H1 (cell line): ENCODE results near the gene CAMTA1. TPM values are rescaled to one million over a fixed set of nuclear protein-coding genes. Genes with fewer than 3 reads are reported as not detected.

Experiments used
- CTCF ChIA-PET: fragments of 300-600 bp; sonication (Branson Sonifier 250); formaldehyde crosslinking; loops from one replicate; lab custom pipeline; 2021; ENCODE audit not compliant: partially characterized antibody; lab: Charles Lee
- POLR2A ChIA-PET: fragments of 300-600 bp; sonication (Branson Sonifier 250); formaldehyde crosslinking; loops from one replicate; lab custom pipeline; 2021; ENCODE audit warnings: inconsistent platforms; ENCODE audit not compliant: partially characterized antibody; lab: Charles Lee
- DNase-seq, 2 experiments: peaks; one replicate each; pipeline versions ENCODE4 v3.0.0 to v3.0.0-alpha.2; 2010 to 2022; ENCODE audit warnings: low spot score in 2 of 2, low read depth in 1 of 2, mixed read lengths in 1 of 2
- FAIRE-seq: peaks from 2 replicates; lab custom pipeline; 2011; peaks lifted over from hg19 to GRCh38; lab: Jason Lieb, UNC
- H2AFZ ChIP-seq: 2 replicates; pipeline ENCODE4 v1.8.1; 2012; ENCODE audit warnings: low read length, inconsistent platforms
- H2AK5ac ChIP-seq: 2 replicates; pipeline ENCODE4 v1.6.1; 2013; ENCODE audit warnings: low read depth, low read length
- H2BK120ac ChIP-seq: replicated peaks from 2 replicates; pipeline ENCODE3; 2013; ENCODE audit warnings: low read depth, low read length, inconsistent platforms
- H2BK12ac ChIP-seq: 2 replicates; pipeline ENCODE4 v1.6.1; 2013; ENCODE audit warnings: low read depth, low read length
- H2BK15ac ChIP-seq: 2 replicates; pipeline ENCODE4 v1.6.1; 2013; ENCODE audit warnings: low read length
- H2BK20ac ChIP-seq: 2 replicates; pipeline ENCODE4 v1.6.1; 2013; ENCODE audit warnings: low read length
- H2BK5ac ChIP-seq: 2 replicates; pipeline ENCODE4 v1.6.1; 2013; ENCODE audit warnings: low read depth, low read length
- H3K14ac ChIP-seq: 2 replicates; pipeline ENCODE4 v1.6.1; 2013; ENCODE audit warnings: inconsistent platforms; ENCODE audit not compliant: insufficient read length
- H3K18ac ChIP-seq: 2 replicates; pipeline ENCODE4 v1.6.1; 2013; ENCODE audit warnings: low read length; ENCODE audit errors: extremely low read depth
- H3K23ac ChIP-seq: 2 replicates; pipeline ENCODE4 v1.6.1; 2013; ENCODE audit warnings: inconsistent platforms; ENCODE audit not compliant: insufficient read length
- H3K23me2 ChIP-seq: 2 replicates; pipeline ENCODE4 v1.6.1; 2013; ENCODE audit warnings: low read depth, low read length
- H3K27ac ChIP-seq: 2 replicates; pipeline ENCODE4 v1.6.1; 2011; ENCODE audit warnings: low read depth, low read length, inconsistent platforms
- H3K27me3 ChIP-seq, 4 experiments: replicated peaks in 1 of 4; 1 replicate in 1 of 4; 2 replicates in 3 of 4; pipeline versions ENCODE4 v1.6.1 to v1.8.1; 2011 to 2013; ENCODE audit warnings: low read length in 3 of 4, mild to moderate bottlenecking in 3 of 4, inconsistent platforms in 2 of 4, mixed read lengths in 2 of 4, moderate library complexity in 1 of 4; ENCODE audit not compliant: control insufficient read depth in 3 of 4, insufficient read depth in 3 of 4; ENCODE audit errors: extremely low read depth in 1 of 4
- H3K36me3 ChIP-seq, 4 experiments: 2 replicates each; pipeline versions ENCODE4 v1.6.1 to v1.8.1; 2011 to 2013; ENCODE audit warnings: mild to moderate bottlenecking in 4 of 4, low read length in 3 of 4, moderate library complexity in 2 of 4, control low read depth in 1 of 4, inconsistent platforms in 1 of 4; ENCODE audit not compliant: insufficient read depth in 4 of 4, control insufficient read depth in 2 of 4
- H3K4ac ChIP-seq: replicated peaks from 2 replicates; pipeline ENCODE3; 2013; ENCODE audit warnings: low read length, low read depth, mixed read lengths, inconsistent platforms; ENCODE audit not compliant: insufficient read length
- H3K4me1 ChIP-seq, 4 experiments: replicated peaks in 1 of 4; 1 replicate in 1 of 4; 2 replicates in 3 of 4; pipeline versions ENCODE4 v1.6.1 to v1.8.1; 2011 to 2013; ENCODE audit warnings: low read length in 3 of 4, inconsistent platforms in 2 of 4, mixed read lengths in 1 of 4; ENCODE audit not compliant: insufficient read depth in 4 of 4, control insufficient read depth in 3 of 4
- H3K4me2 ChIP-seq, 2 experiments: 2 replicates each; pipeline versions ENCODE4 v1.6.1 to v1.8.1; 2011 to 2013; ENCODE audit warnings: low read depth in 2 of 2, low read length in 2 of 2, control low read depth in 1 of 2, inconsistent platforms in 1 of 2, mild to moderate bottlenecking in 1 of 2; ENCODE audit not compliant: insufficient read depth in 1 of 2
- H3K4me3 ChIP-seq, 4 experiments: fragments of 200-600, 300-600 bp in 1 of 4; sonication (generic), shearing (Covaris generic), sonication (Bioruptor Twin) in 1 of 4; 2 replicates each; pipeline versions ENCODE4 v1.5.1 to v1.8.1; 2011 to 2016; ENCODE audit warnings: low read length in 4 of 4, low read depth in 3 of 4, control low read depth in 2 of 4, inconsistent platforms in 2 of 4, mild to moderate bottlenecking in 2 of 4, mixed read lengths in 1 of 4, moderate library complexity in 1 of 4; ENCODE audit not compliant: insufficient read depth in 2 of 4; ENCODE audit errors: extremely low read depth in 1 of 4
- H3K56ac ChIP-seq: replicated peaks from 2 replicates; pipeline ENCODE3; 2013; ENCODE audit warnings: low read depth, mild to moderate bottlenecking, mixed read lengths, low read length, inconsistent platforms; ENCODE audit not compliant: insufficient read length
- H3K79me1 ChIP-seq: 2 replicates; pipeline ENCODE4 v1.6.1; 2013; ENCODE audit warnings: low read depth, low read length, control low read depth
- H3K79me2 ChIP-seq, 2 experiments: 2 replicates each; pipeline versions ENCODE4 v1.6.1 to v1.8.1; 2012 to 2013; ENCODE audit warnings: low read length in 2 of 2, mild to moderate bottlenecking in 2 of 2, inconsistent platforms in 1 of 2; ENCODE audit not compliant: insufficient read depth in 2 of 2, control insufficient read depth in 1 of 2
- H3K9ac ChIP-seq, 4 experiments: replicated peaks in 1 of 4; 1 replicate in 1 of 4; 2 replicates in 3 of 4; pipeline versions ENCODE4 v1.6.1 to v1.8.1; 2011 to 2013; ENCODE audit warnings: low read depth in 3 of 4, low read length in 3 of 4, control low read depth in 2 of 4, mild to moderate bottlenecking in 2 of 4, moderate library complexity in 2 of 4, inconsistent platforms in 1 of 4; ENCODE audit errors: extremely low read depth in 1 of 4
- H3K9me3 ChIP-seq, 2 experiments: 2 replicates each; pipeline versions ENCODE4 v1.6.1 to v1.8.1; 2012 to 2013; ENCODE audit warnings: mild to moderate bottlenecking in 2 of 2, moderate library complexity in 2 of 2, control low read depth in 1 of 2, inconsistent platforms in 1 of 2, low read depth in 1 of 2, low read length in 1 of 2, mixed read lengths in 1 of 2; ENCODE audit not compliant: insufficient read depth in 2 of 2
- H4K20me1 ChIP-seq, 2 experiments: replicated peaks in 1 of 2; 2 replicates each; pipeline versions ENCODE3 to v1.8.1; 2011 to 2013; ENCODE audit warnings: inconsistent platforms in 2 of 2, low read length in 2 of 2, mild to moderate bottlenecking in 1 of 2; ENCODE audit not compliant: insufficient read depth in 2 of 2, control insufficient read depth in 1 of 2
- H4K5ac ChIP-seq: 2 replicates; pipeline ENCODE4 v1.6.1; 2013; ENCODE audit warnings: low read length, low read depth, mixed read lengths, inconsistent platforms; ENCODE audit not compliant: insufficient read length
- H4K8ac ChIP-seq: 2 replicates; pipeline ENCODE4 v1.8.0; 2013; ENCODE audit warnings: mild to moderate bottlenecking, moderate library complexity, low read length, inconsistent platforms; ENCODE audit not compliant: insufficient read depth; ENCODE audit errors: extremely low read depth
- H4K91ac ChIP-seq: replicated peaks from 2 replicates; pipeline ENCODE3; 2013; ENCODE audit warnings: low read length, mixed read lengths, inconsistent platforms; ENCODE audit not compliant: insufficient read length
- EZH2 ChIP-seq: fragments of 200-600 bp; sonication (generic); IDR thresholded peaks from 2 replicates; pipeline ENCODE4 v1.7.1; 2012; ENCODE audit warnings: low read depth, mild to moderate bottlenecking, moderate library complexity, low read length, inconsistent platforms; ENCODE audit not compliant: severe bottlenecking
- GTF2F1 ChIP-seq: IDR thresholded peaks from 2 replicates; pipeline ENCODE4 v1.6.1; 2012; ENCODE audit warnings: low read depth, low read length, improper control_type of control experiment, borderline replicate concordance
- KDM1A ChIP-seq: fragments of 200-600, 300-600 bp; sonication (generic); IDR thresholded peaks from 2 replicates; pipeline ENCODE4 v1.7.1; 2016; ENCODE audit warnings: mild to moderate bottlenecking, low read length, borderline replicate concordance
- RFX5 ChIP-seq: IDR thresholded peaks from 2 replicates; pipeline ENCODE4 v1.6.1; 2011; ENCODE audit warnings: low read depth, low read length, improper control_type of control experiment, borderline replicate concordance
- SIN3A ChIP-seq, 2 experiments: IDR thresholded peaks in 1 of 2; conservative IDR thresholded peaks in 1 of 2; 2 replicates each; pipeline ENCODE4 v1.6.1; 2011 to 2012; ENCODE audit warnings: low read length in 2 of 2, improper control_type of control experiment in 1 of 2, low read depth in 1 of 2, mild to moderate bottlenecking in 1 of 2
- SP2 ChIP-seq: IDR thresholded peaks from 2 replicates; pipeline ENCODE4 v1.6.1; 2012; ENCODE audit warnings: mild to moderate bottlenecking, low read length, inconsistent platforms
- TCF12 ChIP-seq: IDR thresholded peaks from 2 replicates; pipeline ENCODE4 v1.6.1; 2011; ENCODE audit warnings: low read depth, mild to moderate bottlenecking, low read length
- WGBS, 2 experiments: shearing (Covaris generic) in 1 of 2; methylation state at CpG; one replicate each; pipeline versions ENCODE4 v1.1.6 to v1.1.7; 2013 to 2015; ENCODE audit warnings: low lambda C conversion rate in 2 of 2, mixed read lengths in 2 of 2, inconsistent platforms in 1 of 2, low coverage in 1 of 2, missing lambda C conversion rate in 1 of 2; ENCODE audit not compliant: insufficient replicate concordance in 2 of 2, insufficient coverage in 1 of 2, insufficient read length in 1 of 2; ENCODE audit errors: extremely low coverage in 1 of 2, missing lambda C conversion rate in 1 of 2; 5-methylcytosine and 5-hydroxymethylcytosine counted together
- polyA plus RNA-seq, 7 experiments: library from polyadenylated mRNA; depleted of rRNA in 3 of 7; stranded (reverse) in 5 of 7; unstranded in 2 of 7; fragments of >200 nt in 5 of 7; fragments of 200-250 nt in 2 of 7; gene quantifications; 1 replicate in 5 of 7; 2 replicates in 1 of 7; 4 replicates in 1 of 7; pipeline versions ENCODE4 v1.2.1 to v1.2.3, GENCODE V29; 2011 to 2013; ENCODE audit warnings: missing spikeins in 2 of 7, mixed read lengths in 2 of 7
- total RNA-seq: library from RNA; stranded (reverse); fragmentation: NEBNext Ultra II Directional; extraction: Animal tissue kit (Norgen Biotek cat#: 25700); gene quantifications from 2 replicates; pipeline ENCODE4 v1.2.1, GENCODE V29; 2021
- TF ChIP-seq, protein P1 (sequence below), 3 experiments: IDR thresholded peaks; 1 replicate in 2 of 3; 2 replicates in 1 of 3; pipeline versions ENCODE4 v1.5.1 to v1.6.1; 2011; ENCODE audit warnings: low read length in 3 of 3, mild to moderate bottlenecking in 3 of 3, inconsistent platforms in 2 of 3, low read depth in 1 of 3, moderate library complexity in 1 of 3; ENCODE audit not compliant: insufficient read depth in 1 of 3; ENCODE audit errors: control extremely low read depth in 1 of 3
- TF ChIP-seq, protein P2 (sequence below): IDR thresholded peaks from 2 replicates; pipeline ENCODE4 v1.6.1; 2012; ENCODE audit warnings: inconsistent platforms

The CAMTA1 gene
- total and polyA plus RNA-seq, 2 of the 8 experiments (the other 6 are each of a cell fraction or from before 2014, with no cell fraction given) = 65.0 to 119 TPM

DNA sequence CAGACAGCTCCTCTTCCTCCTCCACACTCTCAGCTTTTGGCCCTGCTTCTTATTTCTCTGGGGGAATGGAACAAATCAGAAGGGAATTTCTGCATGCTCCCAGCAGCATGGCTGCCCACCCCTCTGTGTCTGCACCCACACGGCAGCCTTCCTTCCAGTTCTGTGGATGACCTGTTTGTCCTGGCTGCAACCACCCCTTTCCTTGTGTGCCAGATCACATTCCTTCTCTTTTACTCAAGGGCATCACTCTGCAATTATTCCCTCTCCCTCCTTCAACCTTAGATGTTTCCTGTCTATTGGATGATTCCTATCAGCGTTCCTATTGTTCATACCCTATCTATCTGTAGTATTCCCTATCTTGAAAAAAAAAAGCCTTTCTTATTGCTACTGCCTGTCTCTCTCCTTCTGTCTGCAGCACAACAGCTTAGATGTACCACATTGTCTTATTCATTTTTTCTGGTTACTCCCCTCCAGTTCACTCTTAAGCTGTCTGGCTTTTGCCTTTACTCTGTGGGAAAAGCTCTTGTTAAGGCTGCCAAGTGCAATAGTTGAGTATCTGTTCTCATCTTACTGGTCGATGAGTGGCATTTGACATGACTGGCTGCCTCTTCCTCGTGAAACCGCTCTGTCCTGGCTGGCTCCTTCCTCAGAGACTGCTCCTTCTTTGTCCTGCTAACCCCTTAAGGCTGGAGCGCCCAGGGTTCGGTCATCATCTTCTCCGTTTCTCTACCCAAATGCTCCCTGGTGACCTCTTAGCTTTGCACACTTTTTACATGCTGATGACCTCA is 351.1 kb downstream of the CAMTA1 start:
- Histone ChIP-seq H4K5ac (no peak overlapping the region), H4K20me1 (no peaks in the 10 kb centered on the region), H2AFZ (no peak overlapping the region), H2BK120ac (no peak overlapping the region), H4K91ac (no peak overlapping the region), H4K8ac (no peak overlapping the region), H3K4ac (no peak overlapping the region), H3K4me3 (no peak overlapping the region), H3K56ac (no peak overlapping the region), H3K79me1 (no peaks in the 10 kb centered on the region), H3K18ac (no peak overlapping the region), H3K23me2 (no peaks in the 10 kb centered on the region), H2BK20ac (no peak overlapping the region), H3K23ac (no peak overlapping the region), H2BK5ac (no peak overlapping the region), H3K79me2 (no peaks in the 10 kb centered on the region), H3K14ac (no peak overlapping the region), H3K27ac (no peak overlapping the region), H2AK5ac (no peak overlapping the region), H3K4me1 (no peaks in the 10 kb centered on the region; a peak in 1 of 7 replicates), H3K27me3 (no peaks in the 10 kb centered on the region), H3K36me3 (no peaks in the 10 kb centered on the region), H3K9ac (no peak overlapping the region), H2BK15ac (no peak overlapping the region), H3K9me3 (no peaks in the 10 kb centered on the region), H3K4me2 (no peak overlapping the region), H2BK12ac (no peak overlapping the region)
- ChIA-PET POLR2A (interaction anchor here (0.6 kb wide), 2 partner anchors 275 to 442 kb away, joined by 3 read pairs; no protein-coding TSS in a partner anchor), CTCF (interaction anchor here (0.7 to 1.3 kb wide), 3 partner anchors 59 to 94 kb away, joined by 3 to 5 read pairs (median 3); no protein-coding TSS in a partner anchor)
- 84% methylated on average over 8 of the region's 8 CpGs; no CpG with 5 or more reads in 1 of the 2 experiments for WGBS, 2 experiments
- DNase-seq = no peak
- FAIRE-seq = no peak
- TF ChIP-seq TCF12 (no peak), SIN3A (conservative IDR thresholded peaks at IDR 0.05 in 1 of 2, IDR thresholded peaks at IDR 0.05 in 1 of 2; ENCODE audit: low read depth in 1 of 2, low read length in 2 of 2) (no peak), GTF2F1 (no peak), EZH2 (no peak), SP2 (no peak), KDM1A (no peak), RFX5 (no peak)
- TF ChIP-seq, protein P1, sequence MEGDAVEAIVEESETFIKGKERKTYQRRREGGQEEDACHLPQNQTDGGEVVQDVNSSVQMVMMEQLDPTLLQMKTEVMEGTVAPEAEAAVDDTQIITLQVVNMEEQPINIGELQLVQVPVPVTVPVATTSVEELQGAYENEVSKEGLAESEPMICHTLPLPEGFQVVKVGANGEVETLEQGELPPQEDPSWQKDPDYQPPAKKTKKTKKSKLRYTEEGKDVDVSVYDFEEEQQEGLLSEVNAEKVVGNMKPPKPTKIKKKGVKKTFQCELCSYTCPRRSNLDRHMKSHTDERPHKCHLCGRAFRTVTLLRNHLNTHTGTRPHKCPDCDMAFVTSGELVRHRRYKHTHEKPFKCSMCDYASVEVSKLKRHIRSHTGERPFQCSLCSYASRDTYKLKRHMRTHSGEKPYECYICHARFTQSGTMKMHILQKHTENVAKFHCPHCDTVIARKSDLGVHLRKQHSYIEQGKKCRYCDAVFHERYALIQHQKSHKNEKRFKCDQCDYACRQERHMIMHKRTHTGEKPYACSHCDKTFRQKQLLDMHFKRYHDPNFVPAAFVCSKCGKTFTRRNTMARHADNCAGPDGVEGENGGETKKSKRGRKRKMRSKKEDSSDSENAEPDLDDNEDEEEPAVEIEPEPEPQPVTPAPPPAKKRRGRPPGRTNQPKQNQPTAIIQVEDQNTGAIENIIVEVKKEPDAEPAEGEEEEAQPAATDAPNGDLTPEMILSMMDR (IDR thresholded peaks at IDR 0.05; ENCODE audit: control extremely low read depth in 1 of 3, insufficient read depth in 1 of 3, low read depth in 1 of 3, low read length in 3 of 3) = no peak
- TF ChIP-seq, protein P2, sequence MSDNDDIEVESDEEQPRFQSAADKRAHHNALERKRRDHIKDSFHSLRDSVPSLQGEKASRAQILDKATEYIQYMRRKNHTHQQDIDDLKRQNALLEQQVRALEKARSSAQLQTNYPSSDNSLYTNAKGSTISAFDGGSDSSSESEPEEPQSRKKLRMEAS = no peak
